Stimulated activated effector memory CD8-positive, alpha-beta T cell treated with anti-CD3 and anti-CD28 coated beads, Interleukin-12 subunit alpha, Interleukin-12 subunit beta, amount 100 ng/mL, for 72 hours (primary cell): ENCODE measurements around the gene MYO1C.

Experiments used
- ATAC-seq: fragments of 150-1000 bp; cut with Tn5 transposase; 2 replicates; pipeline ENCODE4 v1.10.0; 2021
- DNase-seq, 2 donors: peaks; one replicate each; pipeline ENCODE4 v3.0.0; 2021 to 2022; ENCODE audit warnings: low spot score in 2 of 2
- H3K27ac Mint-ChIP-seq: one replicate; pipeline ENCODE4 v1.8.0; 2022; ENCODE audit warnings: mild to moderate bottlenecking, mixed read lengths
- H3K36me3 Mint-ChIP-seq: one replicate; pipeline ENCODE4 v1.8.0; 2022; ENCODE audit warnings: mild to moderate bottlenecking, mixed read lengths
- H3K4me1 Mint-ChIP-seq: one replicate; pipeline ENCODE4 v1.8.0; 2022; ENCODE audit warnings: mixed read lengths
- H3K4me3 Mint-ChIP-seq: one replicate; pipeline ENCODE4 v1.8.0; 2022; ENCODE audit warnings: mild to moderate bottlenecking, mixed read lengths
- H3K9me3 Mint-ChIP-seq: one replicate; pipeline ENCODE4 v1.8.0; 2022; ENCODE audit warnings: mixed read lengths

Gene MYO1C

GRCh38 chr17:1494736-1495253 is 2.3 kb upstream of the MYO1C start:
- no peak for ATAC-seq
- H3K4me3 Mint-ChIP-seq: no peak overlapping the region
- H3K36me3 Mint-ChIP-seq: peaks cover 5% of the 10 kb centered on the region
- peaks cover 17% of the 10 kb centered on the region for H3K4me1 Mint-ChIP-seq
- DNase-seq: no peak
- H3K9me3 Mint-ChIP-seq: no peaks in the 10 kb centered on the region
- H3K27ac Mint-ChIP-seq: no peak overlapping the region

DNA sequence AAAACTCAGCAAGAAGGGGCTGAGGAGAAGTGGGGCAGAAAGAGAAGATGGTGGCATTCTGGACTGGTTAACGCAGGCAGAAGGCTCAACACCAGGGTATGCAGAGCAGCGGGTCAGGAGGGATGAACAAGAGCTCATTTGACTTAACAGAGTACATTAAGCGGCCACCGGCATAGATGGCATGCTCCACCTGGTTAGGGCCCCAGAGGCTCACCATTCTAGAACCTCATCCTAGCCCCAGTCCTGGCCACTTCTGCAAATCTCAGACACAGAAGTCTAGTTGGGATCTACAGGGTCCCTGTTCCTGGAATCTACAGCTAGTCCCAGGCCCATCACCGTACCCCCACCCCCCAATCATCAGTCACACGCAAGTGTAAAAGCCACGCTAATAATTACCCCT is 1.7 kb upstream of the MYO1C start:
- H3K4me3 Mint-ChIP-seq: no peak overlapping the region
- no peaks in the 10 kb centered on the region for H3K9me3 Mint-ChIP-seq
- no peak overlapping the region for H3K27ac Mint-ChIP-seq
- DNase-seq (no peak), ATAC-seq (no peak)
- peaks cover 5% of the 10 kb centered on the region for H3K36me3 Mint-ChIP-seq
- H3K4me1 Mint-ChIP-seq: peaks cover 17% of the 10 kb centered on the region

DNA sequence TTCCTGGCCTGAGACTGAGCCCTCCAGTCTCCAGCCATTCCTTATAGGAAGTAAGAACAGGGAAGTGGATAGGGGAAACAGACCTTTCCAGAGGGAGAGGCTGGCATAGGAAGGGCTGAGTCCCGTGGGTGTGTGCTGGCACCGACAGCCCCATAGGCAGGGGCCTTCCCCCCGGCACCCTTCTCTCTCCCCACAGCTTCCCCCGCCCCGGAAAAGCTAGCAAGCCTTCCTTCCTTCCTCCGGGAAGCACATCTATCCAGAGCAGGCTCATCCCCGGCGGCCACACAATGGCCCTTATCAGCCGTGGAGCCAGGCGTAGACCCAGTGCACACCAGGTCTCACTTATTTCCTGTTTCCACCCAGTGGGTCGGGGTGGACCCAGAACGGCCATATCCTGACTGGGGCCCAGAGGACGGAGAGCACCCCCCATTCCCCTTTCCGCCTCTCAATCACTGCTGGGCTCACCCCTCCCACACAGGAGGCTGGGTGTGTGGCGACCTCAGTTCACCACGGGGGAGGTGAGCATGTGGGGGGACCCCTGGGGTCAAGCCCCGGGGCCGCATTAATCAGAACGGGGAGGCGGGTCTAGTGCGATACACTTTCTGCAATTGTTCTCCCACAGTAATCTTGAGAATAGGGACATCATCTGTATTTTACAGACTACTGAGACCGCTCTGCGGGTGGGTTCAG is 950 bp upstream of the MYO1C start:
- Mint-ChIP-seq H3K9me3 (no peaks in the 10 kb centered on the region), H3K27ac (no peak overlapping the region), H3K36me3 (peaks cover 5% of the 10 kb centered on the region), H3K4me3 (peak overlapping the region; percentile 80), H3K4me1 (peaks cover 17% of the 10 kb centered on the region)
- DNase-seq (no peak), ATAC-seq (no peak)

- peak; percentile 54 to 64 for DNase-seq
- Mint-ChIP-seq H3K27ac (peak overlapping the region; percentile 63), H3K4me1 (peaks cover 31% of the 10 kb centered on the region), H3K4me3 (peak overlapping the region; percentile 80), H3K36me3 (peaks cover 11% of the 10 kb centered on the region), H3K9me3 (no peaks in the 10 kb centered on the region)
- ATAC-seq: peak; percentile 81
Observed at GRCh38 chr17:1491443-1492248, 840 bp downstream of the MYO1C start.

- H3K9me3 Mint-ChIP-seq: no peaks in the 10 kb centered on the region
- peak overlapping the region; percentile 17 for H3K27ac Mint-ChIP-seq
- ATAC-seq: peak; percentile 75
- DNase-seq: peak in 1 of 2 donors; percentile 82
- peaks cover 34% of the 10 kb centered on the region for H3K4me1 Mint-ChIP-seq
- peak overlapping the region; percentile 79 for H3K4me3 Mint-ChIP-seq
- peaks cover 17% of the 10 kb centered on the region for H3K36me3 Mint-ChIP-seq
Observed at GRCh38 chr17:1490643-1491442, 1.6 kb downstream of the MYO1C start.

GRCh38 chr17:1488826-1489270 is 3.6 kb downstream of the MYO1C start:
- Mint-ChIP-seq H3K27ac (no peak overlapping the region), H3K36me3 (peaks cover 27% of the 10 kb centered on the region), H3K9me3 (no peaks in the 10 kb centered on the region), H3K4me3 (peak overlapping the region; percentile 79), H3K4me1 (peaks cover 44% of the 10 kb centered on the region)
- DNase-seq (no peak), ATAC-seq (no peak)

DNA sequence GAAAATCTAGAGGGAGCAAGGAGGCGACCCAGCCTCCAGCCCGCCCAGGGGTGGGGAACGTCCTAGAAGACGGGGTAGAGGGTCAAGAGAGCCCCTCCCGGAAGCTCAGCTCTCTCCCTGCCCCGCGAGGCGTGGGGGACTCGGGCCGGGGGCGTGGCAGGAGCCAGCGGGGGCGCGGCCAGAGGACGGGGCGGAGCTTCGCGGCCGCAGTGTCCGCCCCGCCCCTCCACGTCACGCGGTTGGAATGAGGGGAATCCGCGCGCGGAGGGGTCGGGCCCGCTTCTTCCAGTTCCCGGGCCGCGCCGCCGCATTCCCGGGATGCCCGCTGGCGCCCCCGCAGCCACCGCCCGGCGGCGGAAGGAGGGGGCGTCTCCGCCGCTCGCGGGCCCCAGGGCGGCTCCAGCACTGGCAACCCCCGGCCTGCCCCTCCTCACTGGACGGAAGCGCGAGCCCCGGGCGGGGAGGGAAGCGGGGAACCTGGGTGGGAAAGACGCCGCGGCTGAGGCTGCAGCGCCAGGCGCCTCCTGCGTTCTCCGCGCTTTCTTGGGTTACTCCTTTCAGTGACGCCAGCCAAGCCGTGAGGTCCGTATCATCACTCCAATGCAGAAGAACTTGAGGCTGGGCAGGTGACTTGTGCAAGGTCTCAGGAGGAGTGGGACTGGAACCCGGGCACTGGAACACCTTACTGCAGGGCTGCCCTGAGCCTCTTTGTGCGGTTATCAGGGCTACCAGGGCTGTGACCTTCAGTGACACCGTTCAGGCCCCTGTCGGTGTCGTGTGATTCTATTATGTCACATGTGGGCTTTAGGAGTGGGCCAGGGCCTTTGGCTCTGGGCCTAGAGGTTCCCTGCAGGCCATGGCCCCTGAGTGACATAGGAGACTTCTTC is 4.3 kb downstream of the MYO1C start:
- peaks cover 44% of the 10 kb centered on the region for H3K4me1 Mint-ChIP-seq
- DNase-seq: peak; percentile 74 to 89
- no peaks in the 10 kb centered on the region for H3K9me3 Mint-ChIP-seq
- H3K27ac Mint-ChIP-seq: peak overlapping the region; percentile 96
- peaks cover 33% of the 10 kb centered on the region for H3K36me3 Mint-ChIP-seq
- peak overlapping the region; percentile 79 for H3K4me3 Mint-ChIP-seq
- peak; percentile 29 for ATAC-seq

DNA sequence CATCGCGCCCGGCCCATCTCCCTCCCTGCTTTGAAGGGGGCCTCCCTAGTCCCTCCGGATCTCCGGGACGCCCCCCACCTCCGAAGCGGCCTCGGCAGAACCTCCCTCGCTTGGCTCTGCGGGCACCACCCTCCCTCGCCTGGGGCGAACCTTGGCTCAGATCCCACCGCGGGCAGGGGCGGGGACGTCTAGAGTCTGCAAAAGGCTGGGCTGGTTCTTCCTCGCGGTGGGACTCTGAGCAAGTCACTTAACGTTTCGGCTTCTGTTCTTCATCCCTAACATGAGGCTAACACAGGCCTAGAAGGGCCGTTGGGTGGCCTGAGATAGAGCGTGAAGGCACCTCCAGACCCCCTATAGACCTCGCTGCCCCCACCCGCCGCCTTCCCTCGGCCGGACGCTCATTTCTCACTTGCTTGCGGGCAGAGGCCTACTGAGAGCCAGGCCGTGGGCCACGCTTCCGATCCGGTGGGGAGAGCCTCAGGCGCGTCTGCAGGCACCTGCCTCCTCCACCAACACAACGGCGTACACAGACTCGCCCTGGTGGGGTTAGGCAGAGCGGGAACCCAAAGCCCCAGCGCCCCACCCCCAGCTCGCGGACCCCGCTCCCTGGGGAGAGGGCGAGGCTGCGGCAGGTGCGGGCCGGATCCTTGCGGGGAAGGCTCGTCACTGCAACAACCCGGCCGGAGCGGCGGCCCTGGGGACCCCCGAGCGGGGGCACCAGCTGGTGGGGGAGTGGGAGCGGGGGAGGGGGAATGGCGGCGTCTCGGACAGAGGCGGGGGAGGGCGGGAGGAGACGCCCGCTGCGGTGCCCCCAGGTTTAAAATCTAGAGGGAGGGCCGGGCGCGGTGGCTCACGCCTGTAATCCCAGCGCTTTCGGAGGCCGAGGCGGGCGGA is 5.4 kb downstream of the MYO1C start:
- Mint-ChIP-seq H3K9me3 (no peaks in the 10 kb centered on the region), H3K27ac (peak overlapping the region; percentile 96), H3K36me3 (peaks cover 42% of the 10 kb centered on the region), H3K4me1 (peaks cover 41% of the 10 kb centered on the region), H3K4me3 (peak overlapping the region; percentile 79)
- DNase-seq: peak; percentile 51 to 82
- peak; percentile 58 for ATAC-seq

GRCh38 chr17:1485423-1486376 is 6.8 kb downstream of the MYO1C start:
- ATAC-seq (peak; percentile 61), DNase-seq (peak; percentile 65 to 82)
- Mint-ChIP-seq H3K36me3 (peaks cover 51% of the 10 kb centered on the region), H3K4me3 (peak overlapping the region; percentile 79), H3K4me1 (peaks cover 33% of the 10 kb centered on the region), H3K27ac (peak overlapping the region; percentile 96), H3K9me3 (no peaks in the 10 kb centered on the region)

- H3K27ac Mint-ChIP-seq: peak overlapping the region; percentile 50
- peaks cover 27% of the 10 kb centered on the region for H3K4me1 Mint-ChIP-seq
- peaks cover 59% of the 10 kb centered on the region for H3K36me3 Mint-ChIP-seq
- ATAC-seq: peak; percentile 20
- H3K9me3 Mint-ChIP-seq: no peaks in the 10 kb centered on the region
- no peak for DNase-seq
- H3K4me3 Mint-ChIP-seq: peak overlapping the region; percentile 60
Observed at GRCh38 chr17:1484676-1485422, 7.6 kb downstream of the MYO1C start.

DNA sequence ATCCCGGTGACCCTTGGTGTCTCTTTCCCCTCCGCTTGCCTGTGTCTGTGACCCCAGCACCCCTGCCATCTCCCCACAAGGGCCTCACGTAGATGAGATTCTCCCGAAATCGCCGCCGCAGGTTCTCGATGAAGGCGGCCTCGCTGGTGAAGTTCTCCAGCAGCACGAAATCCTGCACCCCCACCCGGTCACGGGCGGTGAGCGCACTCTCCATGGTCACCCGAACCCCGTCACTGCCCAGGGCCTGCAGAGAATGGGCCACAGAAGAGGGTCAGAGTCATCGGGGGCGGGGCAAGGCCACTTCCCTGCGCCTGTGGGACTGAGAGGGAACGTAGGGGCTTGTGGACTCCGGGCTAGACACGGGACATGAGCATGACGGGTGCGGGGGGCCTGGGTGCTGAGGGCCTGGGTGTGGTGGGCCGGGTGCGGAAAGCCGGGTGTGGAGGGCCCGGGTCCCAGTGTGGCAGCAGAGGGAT is 8.4 kb downstream of the MYO1C start:
- Mint-ChIP-seq H3K4me3 (peak overlapping the region; percentile 60), H3K36me3 (peaks cover 67% of the 10 kb centered on the region), H3K27ac (peak overlapping the region; percentile 50), H3K9me3 (no peaks in the 10 kb centered on the region), H3K4me1 (peaks cover 27% of the 10 kb centered on the region)
- no peak for DNase-seq
- ATAC-seq: no peak

DNA sequence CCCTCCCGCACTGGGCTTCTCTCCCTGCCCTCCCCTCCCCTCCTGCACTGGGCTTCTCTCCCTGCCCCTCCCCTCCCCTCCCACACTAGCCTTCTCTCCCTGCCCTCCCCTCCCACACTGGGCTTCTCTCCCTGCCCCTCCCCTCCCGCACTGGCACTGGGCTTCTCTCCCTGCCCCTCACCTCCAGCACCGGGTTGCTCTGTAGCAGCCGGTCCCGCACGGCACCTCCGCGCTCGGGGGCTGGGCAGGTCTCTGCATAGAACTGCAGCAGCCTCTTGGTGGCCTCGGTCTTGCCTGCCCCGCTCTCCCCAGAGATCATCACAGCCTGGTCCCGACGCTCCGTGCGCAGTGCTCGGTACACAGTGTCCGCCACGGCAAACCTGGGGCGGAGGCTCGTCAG is 9.8 kb downstream of the MYO1C start:
- Mint-ChIP-seq H3K4me3 (no peak overlapping the region), H3K9me3 (no peaks in the 10 kb centered on the region), H3K36me3 (peaks cover 80% of the 10 kb centered on the region), H3K27ac (peak overlapping the region; percentile 54), H3K4me1 (peaks cover 24% of the 10 kb centered on the region)
- ATAC-seq: no peak
- no peak for DNase-seq
